B cell (primary cell): ENCODE data around the gene FAF1. TPM values are rescaled to one million over a fixed set of nuclear protein-coding genes. Genes with fewer than 3 reads are reported as not detected.

Experiments used
- ATAC-seq: fragments of 200-7000 bp; cut with Tn5 transposase; one replicate; pipeline ENCODE4 v1.10.0; 2021; ENCODE audit warnings: low read depth, mild to moderate bottlenecking, moderate number of reproducible peaks, moderate library complexity
- CTCF ChIA-PET: fragments of 350-600 bp; sonication (Branson Sonifier 250); formaldehyde crosslinking; loops from one replicate; lab custom pipeline; 2021; ENCODE audit warnings: antibody characterized with exemption, inconsistent platforms; lab: Charles Lee
- POLR2A ChIA-PET: fragments of 350-600 bp; sonication (Branson Sonifier 250); formaldehyde crosslinking; loops from one replicate; lab custom pipeline; 2021; ENCODE audit warnings: antibody characterized with exemption; lab: Charles Lee
- DNase-seq: peaks from one replicate; pipeline ENCODE4 v3.0.0; 2013
- H2AFZ ChIP-seq: 2 replicates; pipeline ENCODE4 v1.6.1; 2012; ENCODE audit warnings: mild to moderate bottlenecking, low read depth, low read length; ENCODE audit not compliant: insufficient read depth, poor library complexity, severe bottlenecking
- H3K27ac ChIP-seq, 2 donors: 1 replicate in 1 of 2; 2 replicates in 1 of 2; pipeline ENCODE4 v1.5.1; 2012 to 2013; ENCODE audit warnings: low read length in 2 of 2, mild to moderate bottlenecking in 2 of 2, moderate library complexity in 1 of 2
- H3K27me3 ChIP-seq, 4 experiments: fragments of 200-600 bp in 1 of 4; sonication (generic) in 1 of 4; replicated peaks in 1 of 4; 1 replicate in 2 of 4; 2 replicates in 2 of 4; pipeline versions ENCODE4 v1.6.1 to v1.7.0; 2013 to 2016; ENCODE audit warnings: low read length in 3 of 4, mild to moderate bottlenecking in 2 of 4, mixed read lengths in 1 of 4, moderate library complexity in 1 of 4; ENCODE audit not compliant: insufficient read depth in 4 of 4, control insufficient read depth in 3 of 4; ENCODE audit errors: control extremely low read depth in 1 of 4
- H3K36me3 ChIP-seq, 2 experiments: replicated peaks in 1 of 2; 1 replicate in 1 of 2; 2 replicates in 1 of 2; pipeline versions ENCODE4 v1.6.1 to v1.7.1; 2013; ENCODE audit warnings: low read length in 1 of 2; ENCODE audit not compliant: insufficient read depth in 2 of 2, control insufficient read depth in 1 of 2; ENCODE audit errors: control extremely low read depth in 1 of 2, extremely low read depth in 1 of 2
- H3K4me1 ChIP-seq, 2 donors: fragments of 200-600 bp in 1 of 2; sonication (generic) in 1 of 2; 1 replicate in 1 of 2; 2 replicates in 1 of 2; pipeline versions ENCODE4 v1.5.1 to v1.6.1; 2013 to 2017; ENCODE audit warnings: low read length in 2 of 2; ENCODE audit not compliant: control insufficient read depth in 2 of 2, insufficient read depth in 2 of 2
- H3K4me2 ChIP-seq: replicated peaks from 2 replicates; pipeline ENCODE3; 2012; ENCODE audit warnings: mild to moderate bottlenecking, low read depth, low read length; ENCODE audit not compliant: poor library complexity, severe bottlenecking
- H3K4me3 ChIP-seq, 5 experiments: fragments of 200-600 bp in 1 of 5; sonication (generic) in 1 of 5; 1 replicate in 3 of 5; 2 replicates in 2 of 5; pipeline versions ENCODE4 v1.5.1 to v1.7.0; 2011 to 2016; ENCODE audit warnings: low read length in 4 of 5, mild to moderate bottlenecking in 4 of 5, low read depth in 2 of 5, control low read depth in 1 of 5, moderate library complexity in 1 of 5; ENCODE audit not compliant: insufficient read depth in 1 of 5; ENCODE audit errors: control extremely low read depth in 1 of 5, extremely low read depth in 1 of 5
- H3K79me2 ChIP-seq: fragments of 200-600 bp; sonication (generic); one replicate; pipeline ENCODE4 v1.6.0; 2016; ENCODE audit warnings: low read length; ENCODE audit not compliant: control insufficient read depth, insufficient read depth
- H3K9ac ChIP-seq: fragments of 200-600 bp; sonication (generic); 2 replicates; pipeline ENCODE4 v1.6.1; 2017; ENCODE audit warnings: mild to moderate bottlenecking, low read length, moderate library complexity
- H3K9me3 ChIP-seq, 3 donors: one replicate each; pipeline versions ENCODE4 v1.6.1 to v1.7.1; 2013; ENCODE audit warnings: low read length in 2 of 3; ENCODE audit not compliant: control insufficient read depth in 2 of 3, insufficient read depth in 1 of 3; ENCODE audit errors: control extremely low read depth in 1 of 3
- H4K20me1 ChIP-seq: 2 replicates; pipeline ENCODE4 v1.6.0; 2012; ENCODE audit warnings: mild to moderate bottlenecking, low read length; ENCODE audit not compliant: insufficient read depth, control insufficient read depth, poor library complexity, severe bottlenecking
- H3K27ac Mint-ChIP-seq: one replicate; pipeline ENCODE4 v1.8.0; 2021; ENCODE audit warnings: mixed read lengths
- H3K27me3 Mint-ChIP-seq: one replicate; pipeline ENCODE4 v1.8.0; 2021; ENCODE audit warnings: mixed read lengths
- H3K4me1 Mint-ChIP-seq: one replicate; pipeline ENCODE4 v1.8.0; 2021; ENCODE audit warnings: mixed read lengths
- H3K4me3 Mint-ChIP-seq: one replicate; pipeline ENCODE4 v1.8.0; 2021; ENCODE audit warnings: mixed read lengths
- H3K9me3 Mint-ChIP-seq: one replicate; pipeline ENCODE4 v1.8.0; 2022; ENCODE audit warnings: mixed read lengths; ENCODE audit not compliant: insufficient read depth
- EZH2 ChIP-seq: IDR thresholded peaks from 2 replicates; pipeline ENCODE4 v1.6.1; 2012; ENCODE audit warnings: borderline replicate concordance, low read depth, mild to moderate bottlenecking, moderate library complexity, low read length; ENCODE audit not compliant: insufficient read depth, poor library complexity, severe bottlenecking
- WGBS: methylation state at CpG from one replicate; pipeline ENCODE4 v1.1.5; 2013; ENCODE audit warnings: missing lambda C conversion rate; ENCODE audit not compliant: insufficient coverage; 5-methylcytosine and 5-hydroxymethylcytosine counted together
- intact Hi-C: fragments of 100-400 bp; cut with micrococcal nuclease; formaldehyde crosslinking; loops from one replicate; pipeline ENCODE4 v1.10.0; 2022
- polyA plus RNA-seq: library from polyadenylated mRNA; depleted of rRNA; stranded (reverse); fragments of >200 nt; gene quantifications from 2 replicates; pipeline ENCODE4 v1.2.3, GENCODE V29; 2012
- total RNA-seq, 2 donors: library from RNA; stranded (reverse); fragments of 120-200 nt in 1 of 2; gene quantifications; 1 replicate in 1 of 2; 2 replicates in 1 of 2; pipeline versions ENCODE4 v1.2.3 to v1.2.4, GENCODE V29; 2013 to 2022
- TF ChIP-seq, protein P1 (sequence below): fragments of 200-600 bp; IDR thresholded peaks from one replicate; pipeline ENCODE4 v1.8.0; 2022; ENCODE audit warnings: antibody characterized with exemption, mild to moderate bottlenecking

The FAF1 gene
- total and polyA plus RNA-seq, 2 donors (not counting 1 experiment from before 2014, with no cell fraction given) = 10.1 to 58.4 TPM

DNA sequence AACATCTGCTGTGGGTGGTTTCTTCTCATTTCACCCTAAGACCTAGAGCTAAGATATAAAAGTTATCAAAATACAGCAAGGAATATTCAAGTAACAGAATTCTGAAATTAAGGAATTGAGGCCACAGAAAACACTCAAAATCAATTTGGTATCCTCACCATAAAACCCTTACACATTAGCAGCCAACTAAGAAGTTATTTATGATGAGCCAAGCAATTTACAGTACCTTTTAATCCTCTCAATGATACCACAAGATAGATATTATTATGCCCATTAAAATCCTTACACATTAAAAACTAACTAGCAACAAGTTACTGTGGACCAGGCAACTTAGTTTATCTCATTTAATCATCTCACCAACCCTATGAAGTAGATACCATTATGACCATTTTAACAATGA, 81.6 kb downstream of the FAF1 start:
- no peaks in the 10 kb centered on the region for H3K36me3 ChIP-seq
- intact Hi-C loops = no loop called here
- POLR2A ChIA-PET = no interaction called here
- TF ChIP-seq, protein P1, sequence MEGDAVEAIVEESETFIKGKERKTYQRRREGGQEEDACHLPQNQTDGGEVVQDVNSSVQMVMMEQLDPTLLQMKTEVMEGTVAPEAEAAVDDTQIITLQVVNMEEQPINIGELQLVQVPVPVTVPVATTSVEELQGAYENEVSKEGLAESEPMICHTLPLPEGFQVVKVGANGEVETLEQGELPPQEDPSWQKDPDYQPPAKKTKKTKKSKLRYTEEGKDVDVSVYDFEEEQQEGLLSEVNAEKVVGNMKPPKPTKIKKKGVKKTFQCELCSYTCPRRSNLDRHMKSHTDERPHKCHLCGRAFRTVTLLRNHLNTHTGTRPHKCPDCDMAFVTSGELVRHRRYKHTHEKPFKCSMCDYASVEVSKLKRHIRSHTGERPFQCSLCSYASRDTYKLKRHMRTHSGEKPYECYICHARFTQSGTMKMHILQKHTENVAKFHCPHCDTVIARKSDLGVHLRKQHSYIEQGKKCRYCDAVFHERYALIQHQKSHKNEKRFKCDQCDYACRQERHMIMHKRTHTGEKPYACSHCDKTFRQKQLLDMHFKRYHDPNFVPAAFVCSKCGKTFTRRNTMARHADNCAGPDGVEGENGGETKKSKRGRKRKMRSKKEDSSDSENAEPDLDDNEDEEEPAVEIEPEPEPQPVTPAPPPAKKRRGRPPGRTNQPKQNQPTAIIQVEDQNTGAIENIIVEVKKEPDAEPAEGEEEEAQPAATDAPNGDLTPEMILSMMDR = no peak
- no peak for TF ChIP-seq EZH2
- H3K9ac ChIP-seq = no peak overlapping the region
- Mint-ChIP-seq H3K4me3 (no peak overlapping the region), H3K4me1 (peaks cover 11% of the 10 kb centered on the region), H3K27me3 (no peaks in the 10 kb centered on the region), H3K27ac (no peak overlapping the region), H3K9me3 (no peaks in the 10 kb centered on the region)
- H4K20me1 ChIP-seq = peaks cover 4% of the 10 kb centered on the region
- H3K79me2 ChIP-seq = peaks cover 6% of the 10 kb centered on the region
- H3K4me1 ChIP-seq = no peaks in the 10 kb centered on the region
- no peak for ATAC-seq
- H3K4me2 ChIP-seq = no peak overlapping the region
- H3K9me3 ChIP-seq = no peaks in the 10 kb centered on the region
- H3K4me3 ChIP-seq = no peak overlapping the region
- H3K27me3 ChIP-seq = no peaks in the 10 kb centered on the region
- CTCF ChIA-PET = interaction anchor here (1.6 to 10.9 kb wide), 2 partner anchors 164 to 311 kb away, joined by 5 to 146 read pairs; no protein-coding TSS in a partner anchor
- no peak for DNase-seq
- no peak overlapping the region for H3K27ac ChIP-seq
- no peak overlapping the region for H2AFZ ChIP-seq

DNA sequence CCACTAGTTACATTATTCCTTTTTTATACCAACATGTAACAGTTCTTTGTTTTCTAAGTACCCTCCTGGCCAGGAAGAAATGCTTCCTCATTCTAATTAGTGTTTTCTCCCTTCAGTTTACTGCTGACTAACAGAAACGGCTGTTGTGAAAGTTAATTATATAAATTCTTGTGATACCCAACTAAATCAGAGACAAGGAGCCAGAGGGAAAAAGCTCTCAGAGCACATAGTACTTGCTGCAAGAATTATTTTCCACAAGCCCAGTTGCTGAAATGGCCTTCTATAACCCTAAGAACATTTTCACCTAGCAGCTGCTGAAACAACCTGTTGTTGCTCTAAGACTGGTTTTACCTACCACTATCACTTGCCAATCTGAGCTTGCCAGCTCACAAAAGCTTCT, 82.4 kb downstream of the FAF1 start:
- no peaks in the 10 kb centered on the region for H3K27me3 ChIP-seq
- Mint-ChIP-seq H3K9me3 (no peaks in the 10 kb centered on the region), H3K27ac (no peak overlapping the region), H3K4me3 (no peak overlapping the region), H3K27me3 (no peaks in the 10 kb centered on the region), H3K4me1 (peaks cover 13% of the 10 kb centered on the region)
- no peaks in the 10 kb centered on the region for H3K36me3 ChIP-seq
- CTCF ChIA-PET = interaction anchor here (1.6 to 10.9 kb wide), 2 partner anchors 165 to 312 kb away, joined by 5 to 146 read pairs; no protein-coding TSS in a partner anchor
- peaks cover 13% of the 10 kb centered on the region for H3K79me2 ChIP-seq
- DNase-seq (no peak), ATAC-seq (no peak)
- no peak overlapping the region for H3K4me2 ChIP-seq
- no peak overlapping the region for H3K27ac ChIP-seq
- H3K9me3 ChIP-seq = no peaks in the 10 kb centered on the region
- no peak for TF ChIP-seq EZH2
- TF ChIP-seq, protein P1 = no peak
- WGBS = no CpG with 5 or more reads among the region's 1 CpG
- POLR2A ChIA-PET = no interaction called here
- no peak overlapping the region for H3K4me3 ChIP-seq
- H2AFZ ChIP-seq = no peak overlapping the region
- no peak overlapping the region for H3K9ac ChIP-seq
- peaks cover 0 to 3% of the 10 kb centered on the region in 2 donors for H3K4me1 ChIP-seq
- intact Hi-C loops = no loop called here
- H4K20me1 ChIP-seq = peaks cover 9% of the 10 kb centered on the region
